Activated T-helper 2 cell treated with anti-CD3 and anti-CD28 coated beads, Interferon-gamma antibody, Interleukin-2, Interleukin-4, amounts not matched to agents 10 μg/mL and 5 μg/mL and 100 μg/mL, durations not matched to agents 14 hours and 24 hours and 36 hours (primary cell): Measurements from ENCODE around the gene DUS2. TPM values are rescaled to one million over a fixed set of nuclear protein-coding genes. Genes with fewer than 3 reads are reported as not detected.
"Not testable (repeated sequence)": the region's sequence is repeated elsewhere in the genome, so short reads cannot be mapped to it uniquely, and the experiment has no call there.

ENCODE experiments used
- DNase-seq: peaks from one replicate; pipeline ENCODE4 v3.0.0; 2021; ENCODE audit warnings: low spot score
- H3K27ac Mint-ChIP-seq: one replicate; pipeline ENCODE4 v1.8.0; 2021; ENCODE audit warnings: mixed read lengths
- H3K27me3 Mint-ChIP-seq: one replicate; pipeline ENCODE4 v1.8.0; 2021; ENCODE audit warnings: low read depth, mixed read lengths
- H3K36me3 Mint-ChIP-seq: one replicate; pipeline ENCODE4 v1.8.0; 2021; ENCODE audit warnings: low read depth, mixed read lengths
- H3K4me1 Mint-ChIP-seq: one replicate; pipeline ENCODE4 v1.8.0; 2021; ENCODE audit warnings: low read depth, mixed read lengths
- H3K4me3 Mint-ChIP-seq: one replicate; pipeline ENCODE4 v1.8.0; 2021; ENCODE audit warnings: low read depth, mild to moderate bottlenecking, moderate library complexity, mixed read lengths
- H3K9me3 Mint-ChIP-seq: one replicate; pipeline ENCODE4 v1.8.0; 2021; ENCODE audit warnings: mixed read lengths
- intact Hi-C: fragments of 100-400 bp; cut with micrococcal nuclease; formaldehyde crosslinking; loops from one replicate; pipeline ENCODE4 v1.15.1; 2023
- total RNA-seq: library from RNA; stranded (reverse); gene quantifications from 2 replicates; pipeline ENCODE4 v1.2.3, GENCODE V29; 2022

DUS2 gene
- total RNA-seq, 1 donor from 2014 or later: 34.3 TPM

- Mint-ChIP-seq H3K4me3 (no peak overlapping the region), H3K27me3 (no peaks in the 10 kb centered on the region), H3K9me3 (no peaks in the 10 kb centered on the region), H3K4me1 (peaks cover 10% of the 10 kb centered on the region), H3K36me3 (no peaks in the 10 kb centered on the region), H3K27ac (peak overlapping the region; percentile 83)
- intact Hi-C loops: no loop called here
- DNase-seq: peak; percentile 23
Observed at GRCh38 chr16:68005786-68006286, 17.2 kb upstream of the DUS2 start.

GRCh38 chr16:68009157-68009735, 13.8 kb upstream of the DUS2 start:
- no peaks in the 10 kb centered on the region for H3K9me3 Mint-ChIP-seq
- DNase-seq: no peak
- peaks cover 13% of the 10 kb centered on the region for H3K4me1 Mint-ChIP-seq
- no peaks in the 10 kb centered on the region for H3K27me3 Mint-ChIP-seq
- H3K36me3 Mint-ChIP-seq: no peaks in the 10 kb centered on the region
- no peak overlapping the region for H3K27ac Mint-ChIP-seq
- no peak overlapping the region for H3K4me3 Mint-ChIP-seq
- intact Hi-C loops: no loop called here

GRCh38 chr16:68009872-68010271, 13.2 kb upstream of the DUS2 start:
- intact Hi-C loops, DNase-seq, H3K36me3 Mint-ChIP-seq, H3K4me3 Mint-ChIP-seq, H3K27me3 Mint-ChIP-seq, H3K9me3 Mint-ChIP-seq, H3K27ac Mint-ChIP-seq: not testable (repeated sequence)
- H3K4me1 Mint-ChIP-seq: peaks cover 13% of the 10 kb centered on the region

- no peaks in the 10 kb centered on the region for H3K9me3 Mint-ChIP-seq
- H3K27me3 Mint-ChIP-seq: no peaks in the 10 kb centered on the region
- intact Hi-C loops: no loop called here
- no peak overlapping the region for H3K4me3 Mint-ChIP-seq
- no peak for DNase-seq
- no peak overlapping the region for H3K27ac Mint-ChIP-seq
- no peaks in the 10 kb centered on the region for H3K36me3 Mint-ChIP-seq
- peaks cover 3% of the 10 kb centered on the region for H3K4me1 Mint-ChIP-seq
Observed at GRCh38 chr16:68013440-68013839, 9.6 kb upstream of the DUS2 start.

GRCh38 chr16:68015681-68016080, 7.4 kb upstream of the DUS2 start, which contains the start of gene DPEP2NB:
DPEP2NB (minus strand) TSS chr16:68015911; CDS start chr16:68015770, 141 bp downstream.
- H3K4me1 Mint-ChIP-seq: peaks cover 6% of the 10 kb centered on the region
- no peak for DNase-seq

GRCh38 chr16:68019167-68019680, 3.9 kb upstream of the DUS2 start:
- Mint-ChIP-seq H3K27ac (no peak overlapping the region), H3K27me3 (no peaks in the 10 kb centered on the region), H3K9me3 (no peaks in the 10 kb centered on the region), H3K4me3 (no peak overlapping the region), H3K4me1 (peaks cover 14% of the 10 kb centered on the region), H3K36me3 (peaks cover 26% of the 10 kb centered on the region)
- intact Hi-C loops: no loop called here
- no peak for DNase-seq

More at GRCh38 chr16:68015681-68016080, 7.4 kb upstream of the DUS2 start, which contains the start of gene DPEP2NB:
- no peaks in the 10 kb centered on the region for H3K9me3 Mint-ChIP-seq
- intact Hi-C loops: no loop called here
- H3K27me3 Mint-ChIP-seq: no peaks in the 10 kb centered on the region
- no peak within 1 kb of the TSS for H3K4me3 Mint-ChIP-seq
- H3K36me3 Mint-ChIP-seq: peaks cover 5% of the 10 kb centered on the region
- no peak within 1 kb of the TSS for H3K27ac Mint-ChIP-seq

- intact Hi-C loops: loop anchor here (5.0 kb wide), 2 partner anchors 39 to 84 kb away; partner anchors contain the start of genes DPEP3 and PSMB10
- peak overlapping the region; percentile 96 for H3K4me3 Mint-ChIP-seq
- H3K36me3 Mint-ChIP-seq: peaks cover 38% of the 10 kb centered on the region
- no peaks in the 10 kb centered on the region for H3K27me3 Mint-ChIP-seq
- no peak overlapping the region for H3K27ac Mint-ChIP-seq
- no peak for DNase-seq
- peaks cover 17% of the 10 kb centered on the region for H3K4me1 Mint-ChIP-seq
- H3K9me3 Mint-ChIP-seq: no peaks in the 10 kb centered on the region
Observed at GRCh38 chr16:68021490-68021889, 1.6 kb upstream of the DUS2 start.

- Mint-ChIP-seq H3K27ac (peak overlapping the region; percentile 100), H3K4me1 (peaks cover 17% of the 10 kb centered on the region), H3K27me3 (no peaks in the 10 kb centered on the region), H3K4me3 (peak overlapping the region; percentile 96), H3K9me3 (no peaks in the 10 kb centered on the region), H3K36me3 (peaks cover 42% of the 10 kb centered on the region)
- intact Hi-C loops: loop anchor here (2.0 to 5.0 kb wide), 3 partner anchors 24 to 85 kb away; partner anchors contain the start of genes DPEP2, DPEP3 and PSMB10
- no peak for DNase-seq
Observed at GRCh38 chr16:68022278-68022727, 781 bp upstream of the DUS2 start.

- DNase-seq: no peak
- Mint-ChIP-seq H3K4me3 (no peak overlapping the region), H3K27ac (no peak overlapping the region), H3K9me3 (no peaks in the 10 kb centered on the region), H3K36me3 (peaks cover 50% of the 10 kb centered on the region), H3K4me1 (peaks cover 9% of the 10 kb centered on the region), H3K27me3 (no peaks in the 10 kb centered on the region)
- intact Hi-C loops: no loop called here
Observed at GRCh38 chr16:68028996-68029395, 5.9 kb downstream of the DUS2 start.

- H3K9me3 Mint-ChIP-seq: not testable (repeated sequence)
- peaks cover 50% of the 10 kb centered on the region for H3K36me3 Mint-ChIP-seq
Observed at GRCh38 chr16:68030108-68030507, 7.0 kb downstream of the DUS2 start.

GRCh38 chr16:68031951-68032350, 8.9 kb downstream of the DUS2 start:
- peaks cover 9% of the 10 kb centered on the region for H3K4me1 Mint-ChIP-seq
- no peak for DNase-seq
- intact Hi-C loops: no loop called here
- H3K27me3 Mint-ChIP-seq: no peaks in the 10 kb centered on the region
- H3K27ac Mint-ChIP-seq: no peak overlapping the region
- no peaks in the 10 kb centered on the region for H3K9me3 Mint-ChIP-seq
- no peak overlapping the region for H3K4me3 Mint-ChIP-seq
- peaks cover 38% of the 10 kb centered on the region for H3K36me3 Mint-ChIP-seq

More at GRCh38 chr16:68030108-68030507, 7.0 kb downstream of the DUS2 start:
- H3K4me3 Mint-ChIP-seq, H3K4me1 Mint-ChIP-seq, H3K27me3 Mint-ChIP-seq, H3K27ac Mint-ChIP-seq, DNase-seq, intact Hi-C loops: not testable (repeated sequence)

GRCh38 chr16:68033101-68033500, 10.0 kb downstream of the DUS2 start:
- Mint-ChIP-seq H3K36me3 (peaks cover 36% of the 10 kb centered on the region), H3K9me3 (no peaks in the 10 kb centered on the region), H3K4me3 (no peak overlapping the region), H3K27ac (no peak overlapping the region), H3K4me1 (peaks cover 9% of the 10 kb centered on the region), H3K27me3 (no peaks in the 10 kb centered on the region)
- intact Hi-C loops: no loop called here
- no peak for DNase-seq

GRCh38 chr16:68035227-68035626, 12.1 kb downstream of the DUS2 start:
- DNase-seq: no peak
- Mint-ChIP-seq H3K27ac (no peak overlapping the region), H3K36me3 (peaks cover 34% of the 10 kb centered on the region), H3K9me3 (no peaks in the 10 kb centered on the region), H3K27me3 (no peaks in the 10 kb centered on the region), H3K4me1 (peaks cover 14% of the 10 kb centered on the region), H3K4me3 (no peak overlapping the region)
- intact Hi-C loops: no loop called here
